Activated gamma-delta T cell treated with anti-CD3 and anti-CD28 coated beads, Interleukin-2, amount 50 U/mL, for 16 hours (primary cell): ENCODE measurements around the gene POLR1F.

Experiments used
- DNase-seq: peaks from one replicate; pipeline ENCODE4 v3.0.0-alpha.2; 2020; ENCODE audit warnings: low read depth

POLR1F gene

DNA sequence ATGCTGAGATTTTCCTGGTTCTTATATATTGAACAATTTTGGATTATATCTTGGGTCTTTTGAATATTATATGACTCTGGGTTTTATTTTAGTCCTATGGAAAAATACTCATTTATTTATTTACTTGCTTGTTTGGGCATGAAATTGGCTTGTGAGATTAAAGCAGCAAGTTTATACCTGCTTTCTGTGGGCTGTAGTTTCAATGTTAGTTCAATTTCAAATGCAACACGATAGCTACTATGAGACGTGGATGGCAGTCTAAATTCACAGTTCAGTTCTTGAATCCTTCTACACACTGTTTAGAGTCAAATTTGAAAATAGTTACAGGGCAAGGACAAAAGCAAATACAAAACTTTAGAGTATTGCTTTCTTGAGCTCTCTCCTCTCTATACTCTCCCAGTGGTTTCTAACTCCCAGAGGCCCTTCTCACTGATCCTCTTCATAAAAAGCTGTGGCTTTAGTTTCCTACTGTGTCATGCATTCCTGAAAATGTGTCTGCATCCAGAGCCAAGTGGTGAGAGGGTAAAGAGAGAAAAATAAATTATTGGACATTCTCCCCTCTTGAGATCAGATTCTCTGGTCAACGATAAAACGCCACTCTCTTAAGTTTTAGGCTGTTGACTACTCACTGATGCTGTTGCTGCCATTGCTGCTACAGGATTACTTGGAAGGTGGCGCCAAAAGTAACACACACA lies 34.4 kb downstream of the POLR1F start:
- DNase-seq, result no peak

- DNase-seq, result no peak
Measured at GRCh38 chr7:19670806-19671205, 38.0 kb downstream of the POLR1F start.

- no peak for DNase-seq
Measured at GRCh38 chr7:19665399-19666008, 43.3 kb downstream of the POLR1F start.

DNA sequence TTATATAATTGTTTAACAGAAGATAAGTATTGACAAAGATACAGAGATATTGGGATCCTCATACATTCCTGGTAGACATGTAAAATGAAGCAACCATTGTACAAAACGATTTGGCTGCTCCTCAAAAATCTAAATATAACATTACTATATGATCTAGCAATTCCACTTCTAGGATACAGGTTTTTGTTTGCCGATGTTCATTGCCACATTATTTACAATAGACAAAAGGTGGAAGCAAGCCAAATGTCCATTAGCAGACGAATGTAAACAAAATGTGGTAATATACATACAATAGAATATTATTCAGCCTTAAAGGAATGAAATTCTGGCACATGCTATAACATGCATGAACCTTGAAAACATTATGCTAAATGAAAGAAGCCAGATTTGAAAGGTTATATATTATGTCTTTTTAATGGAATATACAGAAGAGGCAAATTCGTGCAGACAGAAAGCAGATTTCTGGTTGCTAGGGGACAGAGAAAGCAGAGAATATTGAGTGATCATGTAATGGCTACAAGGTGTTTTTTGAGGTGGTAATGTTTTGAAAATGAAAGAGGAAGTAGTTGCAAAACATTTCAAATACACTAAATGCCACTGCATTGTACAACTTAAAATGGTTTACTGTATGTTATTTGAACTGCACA lies 44.9 kb downstream of the POLR1F start:
- no peak for DNase-seq

DNA sequence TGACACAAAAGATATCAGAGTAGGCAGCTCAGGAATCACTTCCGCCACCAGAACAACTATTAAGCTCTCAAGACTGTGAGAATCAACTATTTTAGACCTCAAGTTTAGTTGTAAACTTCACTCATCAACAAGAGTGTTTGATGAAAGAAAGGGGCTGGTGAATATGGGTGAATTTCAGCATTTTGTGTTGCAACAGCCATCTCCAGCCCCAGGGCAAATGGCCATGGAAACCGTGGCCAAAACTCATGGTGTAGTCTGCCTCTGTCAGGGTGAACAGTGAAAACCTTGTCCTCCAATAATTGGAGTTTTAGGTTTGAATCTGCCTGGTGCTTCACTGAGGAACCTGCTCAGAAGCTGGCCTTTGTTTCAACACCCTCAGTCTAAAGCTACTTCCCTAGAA lies 60.0 kb downstream of the POLR1F start:
- no peak for DNase-seq
